GM23338 (cell line): ENCODE data around the gene MGME1.

ENCODE experiments used
- CREB1 ChIP-seq: fragments of 250-450 bp; sonication (Bioruptor Pico); IDR thresholded peaks from 2 replicates; pipeline ENCODE4 v1.5.0; 2020; ENCODE audit warnings: low read depth, mild to moderate bottlenecking, moderate library complexity
- EZH2 ChIP-seq: fragments of 200-600 bp; sonication (generic); IDR thresholded peaks from one replicate; pipeline ENCODE4 v1.8.0; 2017; ENCODE audit warnings: antibody characterized with exemption, mild to moderate bottlenecking, low read depth; ENCODE audit not compliant: unreplicated experiment
- EZH2phosphoT487 ChIP-seq: fragments of 200-600 bp; sonication (generic); IDR thresholded peaks from one replicate; pipeline ENCODE4 v1.8.1; 2018; ENCODE audit warnings: antibody characterized with exemption; ENCODE audit not compliant: unreplicated experiment
- JUNB ChIP-seq: IDR thresholded peaks from one replicate; pipeline ENCODE4 v1.6.1; 2016; ENCODE audit warnings: antibody characterized with exemption; ENCODE audit not compliant: unreplicated experiment
- NANOG ChIP-seq: IDR thresholded peaks from 2 replicates; pipeline ENCODE4 v1.6.1; 2016; ENCODE audit warnings: antibody characterized with exemption, borderline replicate concordance
- POLR2AphosphoS5 ChIP-seq: IDR thresholded peaks from 2 replicates; pipeline ENCODE4 v1.6.1; 2016; ENCODE audit warnings: antibody characterized with exemption, low read depth
- STAT1 ChIP-seq: IDR thresholded peaks from one replicate; pipeline ENCODE4 v1.6.1; 2016; ENCODE audit warnings: antibody characterized with exemption; ENCODE audit not compliant: unreplicated experiment
- ZNF331 ChIP-seq: fragments of 250-450 bp; sonication (Bioruptor Pico); IDR thresholded peaks from 2 replicates; pipeline ENCODE4 v1.5.0; 2020; ENCODE audit warnings: low read depth, mild to moderate bottlenecking, moderate library complexity
- TF ChIP-seq, protein P1 (sequence below), 2 experiments: fragments of 200-600 bp in 1 of 2; sonication (generic) in 1 of 2; conservative IDR thresholded peaks; 2 replicates each; pipeline versions ENCODE4 v1.5.1 to v1.6.1; 2016 to 2017; ENCODE audit warnings: antibody characterized with exemption in 2 of 2, low read depth in 2 of 2, mild to moderate bottlenecking in 2 of 2, moderate library complexity in 1 of 2
- TF ChIP-seq, protein P2 (sequence below): fragments of 250-450 bp; sonication (Bioruptor Pico); IDR thresholded peaks from 2 replicates; pipeline ENCODE4 v1.5.0; 2020; ENCODE audit warnings: mild to moderate bottlenecking, moderate library complexity
- TF ChIP-seq, protein P3 (sequence below): IDR thresholded peaks from one replicate; pipeline ENCODE4 v1.6.1; 2018; ENCODE audit warnings: antibody characterized with exemption; ENCODE audit not compliant: unreplicated experiment
- TF ChIP-seq, protein P4 (sequence below): IDR thresholded peaks from 2 replicates; pipeline ENCODE4 v1.6.1; 2016; ENCODE audit warnings: antibody characterized with exemption

DNA sequence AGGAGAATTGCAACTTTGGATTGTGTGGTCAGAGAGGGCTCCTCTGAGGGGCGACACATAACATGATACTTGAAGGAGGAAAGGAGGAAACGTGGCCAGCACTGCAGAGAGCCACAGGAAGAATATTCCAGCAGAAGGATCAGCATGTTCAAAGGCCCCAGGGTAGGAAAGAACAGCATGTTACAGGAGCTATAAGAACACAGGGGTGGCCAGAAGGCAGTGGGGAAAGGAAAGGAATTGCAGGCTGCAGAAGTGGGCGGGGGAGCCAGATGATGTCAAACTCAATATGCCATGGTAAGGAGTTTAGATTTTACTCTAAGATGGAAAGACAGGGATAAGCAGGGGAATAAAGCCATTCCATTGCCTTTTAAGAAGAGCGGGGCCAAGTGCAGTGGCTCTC, 30.7 kb downstream of the MGME1 start:
- TF ChIP-seq EZH2 = no peak
- TF ChIP-seq, protein P1, sequence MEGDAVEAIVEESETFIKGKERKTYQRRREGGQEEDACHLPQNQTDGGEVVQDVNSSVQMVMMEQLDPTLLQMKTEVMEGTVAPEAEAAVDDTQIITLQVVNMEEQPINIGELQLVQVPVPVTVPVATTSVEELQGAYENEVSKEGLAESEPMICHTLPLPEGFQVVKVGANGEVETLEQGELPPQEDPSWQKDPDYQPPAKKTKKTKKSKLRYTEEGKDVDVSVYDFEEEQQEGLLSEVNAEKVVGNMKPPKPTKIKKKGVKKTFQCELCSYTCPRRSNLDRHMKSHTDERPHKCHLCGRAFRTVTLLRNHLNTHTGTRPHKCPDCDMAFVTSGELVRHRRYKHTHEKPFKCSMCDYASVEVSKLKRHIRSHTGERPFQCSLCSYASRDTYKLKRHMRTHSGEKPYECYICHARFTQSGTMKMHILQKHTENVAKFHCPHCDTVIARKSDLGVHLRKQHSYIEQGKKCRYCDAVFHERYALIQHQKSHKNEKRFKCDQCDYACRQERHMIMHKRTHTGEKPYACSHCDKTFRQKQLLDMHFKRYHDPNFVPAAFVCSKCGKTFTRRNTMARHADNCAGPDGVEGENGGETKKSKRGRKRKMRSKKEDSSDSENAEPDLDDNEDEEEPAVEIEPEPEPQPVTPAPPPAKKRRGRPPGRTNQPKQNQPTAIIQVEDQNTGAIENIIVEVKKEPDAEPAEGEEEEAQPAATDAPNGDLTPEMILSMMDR (conservative IDR thresholded peaks at IDR 0.05; ENCODE audit: low read depth in 2 of 2) = no peak
- TF ChIP-seq, protein P2, sequence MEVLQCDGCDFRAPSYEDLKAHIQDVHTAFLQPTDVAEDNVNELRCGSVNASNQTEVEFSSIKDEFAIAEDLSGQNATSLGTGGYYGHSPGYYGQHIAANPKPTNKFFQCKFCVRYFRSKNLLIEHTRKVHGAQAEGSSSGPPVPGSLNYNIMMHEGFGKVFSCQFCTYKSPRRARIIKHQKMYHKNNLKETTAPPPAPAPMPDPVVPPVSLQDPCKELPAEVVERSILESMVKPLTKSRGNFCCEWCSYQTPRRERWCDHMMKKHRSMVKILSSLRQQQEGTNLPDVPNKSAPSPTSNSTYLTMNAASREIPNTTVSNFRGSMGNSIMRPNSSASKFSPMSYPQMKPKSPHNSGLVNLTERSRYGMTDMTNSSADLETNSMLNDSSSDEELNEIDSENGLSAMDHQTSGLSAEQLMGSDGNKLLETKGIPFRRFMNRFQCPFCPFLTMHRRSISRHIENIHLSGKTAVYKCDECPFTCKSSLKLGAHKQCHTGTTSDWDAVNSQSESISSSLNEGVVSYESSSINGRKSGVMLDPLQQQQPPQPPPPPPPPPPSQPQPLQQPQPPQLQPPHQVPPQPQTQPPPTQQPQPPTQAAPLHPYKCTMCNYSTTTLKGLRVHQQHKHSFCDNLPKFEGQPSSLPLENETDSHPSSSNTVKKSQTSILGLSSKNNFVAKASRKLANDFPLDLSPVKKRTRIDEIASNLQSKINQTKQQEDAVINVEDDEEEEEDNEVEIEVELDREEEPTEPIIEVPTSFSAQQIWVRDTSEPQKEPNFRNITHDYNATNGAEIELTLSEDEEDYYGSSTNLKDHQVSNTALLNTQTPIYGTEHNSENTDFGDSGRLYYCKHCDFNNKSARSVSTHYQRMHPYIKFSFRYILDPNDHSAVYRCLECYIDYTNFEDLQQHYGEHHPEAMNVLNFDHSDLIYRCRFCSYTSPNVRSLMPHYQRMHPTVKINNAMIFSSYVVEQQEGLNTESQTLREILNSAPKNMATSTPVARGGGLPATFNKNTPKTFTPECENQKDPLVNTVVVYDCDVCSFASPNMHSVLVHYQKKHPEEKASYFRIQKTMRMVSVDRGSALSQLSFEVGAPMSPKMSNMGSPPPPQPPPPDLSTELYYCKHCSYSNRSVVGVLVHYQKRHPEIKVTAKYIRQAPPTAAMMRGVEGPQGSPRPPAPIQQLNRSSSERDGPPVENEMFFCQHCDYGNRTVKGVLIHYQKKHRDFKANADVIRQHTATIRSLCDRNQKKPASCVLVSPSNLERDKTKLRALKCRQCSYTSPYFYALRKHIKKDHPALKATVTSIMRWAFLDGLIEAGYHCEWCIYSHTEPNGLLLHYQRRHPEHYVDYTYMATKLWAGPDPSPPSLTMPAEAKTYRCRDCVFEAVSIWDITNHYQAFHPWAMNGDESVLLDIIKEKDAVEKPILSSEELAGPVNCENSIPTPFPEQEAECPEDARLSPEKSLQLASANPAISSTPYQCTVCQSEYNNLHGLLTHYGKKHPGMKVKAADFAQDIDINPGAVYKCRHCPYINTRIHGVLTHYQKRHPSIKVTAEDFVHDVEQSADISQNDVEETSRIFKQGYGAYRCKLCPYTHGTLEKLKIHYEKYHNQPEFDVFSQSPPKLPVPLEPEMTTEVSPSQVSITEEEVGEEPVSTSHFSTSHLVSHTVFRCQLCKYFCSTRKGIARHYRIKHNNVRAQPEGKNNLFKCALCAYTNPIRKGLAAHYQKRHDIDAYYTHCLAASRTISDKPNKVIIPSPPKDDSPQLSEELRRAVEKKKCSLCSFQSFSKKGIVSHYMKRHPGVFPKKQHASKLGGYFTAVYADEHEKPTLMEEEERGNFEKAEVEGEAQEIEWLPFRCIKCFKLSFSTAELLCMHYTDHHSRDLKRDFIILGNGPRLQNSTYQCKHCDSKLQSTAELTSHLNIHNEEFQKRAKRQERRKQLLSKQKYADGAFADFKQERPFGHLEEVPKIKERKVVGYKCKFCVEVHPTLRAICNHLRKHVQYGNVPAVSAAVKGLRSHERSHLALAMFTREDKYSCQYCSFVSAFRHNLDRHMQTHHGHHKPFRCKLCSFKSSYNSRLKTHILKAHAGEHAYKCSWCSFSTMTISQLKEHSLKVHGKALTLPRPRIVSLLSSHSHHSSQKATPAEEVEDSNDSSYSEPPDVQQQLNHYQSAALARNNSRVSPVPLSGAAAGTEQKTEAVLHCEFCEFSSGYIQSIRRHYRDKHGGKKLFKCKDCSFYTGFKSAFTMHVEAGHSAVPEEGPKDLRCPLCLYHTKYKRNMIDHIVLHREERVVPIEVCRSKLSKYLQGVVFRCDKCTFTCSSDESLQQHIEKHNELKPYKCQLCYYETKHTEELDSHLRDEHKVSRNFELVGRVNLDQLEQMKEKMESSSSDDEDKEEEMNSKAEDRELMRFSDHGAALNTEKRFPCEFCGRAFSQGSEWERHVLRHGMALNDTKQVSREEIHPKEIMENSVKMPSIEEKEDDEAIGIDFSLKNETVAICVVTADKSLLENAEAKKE = no peak
- TF ChIP-seq POLR2AphosphoS5 = no peak
- TF ChIP-seq, protein P3, sequence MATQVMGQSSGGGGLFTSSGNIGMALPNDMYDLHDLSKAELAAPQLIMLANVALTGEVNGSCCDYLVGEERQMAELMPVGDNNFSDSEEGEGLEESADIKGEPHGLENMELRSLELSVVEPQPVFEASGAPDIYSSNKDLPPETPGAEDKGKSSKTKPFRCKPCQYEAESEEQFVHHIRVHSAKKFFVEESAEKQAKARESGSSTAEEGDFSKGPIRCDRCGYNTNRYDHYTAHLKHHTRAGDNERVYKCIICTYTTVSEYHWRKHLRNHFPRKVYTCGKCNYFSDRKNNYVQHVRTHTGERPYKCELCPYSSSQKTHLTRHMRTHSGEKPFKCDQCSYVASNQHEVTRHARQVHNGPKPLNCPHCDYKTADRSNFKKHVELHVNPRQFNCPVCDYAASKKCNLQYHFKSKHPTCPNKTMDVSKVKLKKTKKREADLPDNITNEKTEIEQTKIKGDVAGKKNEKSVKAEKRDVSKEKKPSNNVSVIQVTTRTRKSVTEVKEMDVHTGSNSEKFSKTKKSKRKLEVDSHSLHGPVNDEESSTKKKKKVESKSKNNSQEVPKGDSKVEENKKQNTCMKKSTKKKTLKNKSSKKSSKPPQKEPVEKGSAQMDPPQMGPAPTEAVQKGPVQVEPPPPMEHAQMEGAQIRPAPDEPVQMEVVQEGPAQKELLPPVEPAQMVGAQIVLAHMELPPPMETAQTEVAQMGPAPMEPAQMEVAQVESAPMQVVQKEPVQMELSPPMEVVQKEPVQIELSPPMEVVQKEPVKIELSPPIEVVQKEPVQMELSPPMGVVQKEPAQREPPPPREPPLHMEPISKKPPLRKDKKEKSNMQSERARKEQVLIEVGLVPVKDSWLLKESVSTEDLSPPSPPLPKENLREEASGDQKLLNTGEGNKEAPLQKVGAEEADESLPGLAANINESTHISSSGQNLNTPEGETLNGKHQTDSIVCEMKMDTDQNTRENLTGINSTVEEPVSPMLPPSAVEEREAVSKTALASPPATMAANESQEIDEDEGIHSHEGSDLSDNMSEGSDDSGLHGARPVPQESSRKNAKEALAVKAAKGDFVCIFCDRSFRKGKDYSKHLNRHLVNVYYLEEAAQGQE = no peak
- no peak for TF ChIP-seq JUNB
- no peak for TF ChIP-seq CREB1 (CRISPR knock-in tag)
- TF ChIP-seq NANOG = no peak
- TF ChIP-seq, protein P4, sequence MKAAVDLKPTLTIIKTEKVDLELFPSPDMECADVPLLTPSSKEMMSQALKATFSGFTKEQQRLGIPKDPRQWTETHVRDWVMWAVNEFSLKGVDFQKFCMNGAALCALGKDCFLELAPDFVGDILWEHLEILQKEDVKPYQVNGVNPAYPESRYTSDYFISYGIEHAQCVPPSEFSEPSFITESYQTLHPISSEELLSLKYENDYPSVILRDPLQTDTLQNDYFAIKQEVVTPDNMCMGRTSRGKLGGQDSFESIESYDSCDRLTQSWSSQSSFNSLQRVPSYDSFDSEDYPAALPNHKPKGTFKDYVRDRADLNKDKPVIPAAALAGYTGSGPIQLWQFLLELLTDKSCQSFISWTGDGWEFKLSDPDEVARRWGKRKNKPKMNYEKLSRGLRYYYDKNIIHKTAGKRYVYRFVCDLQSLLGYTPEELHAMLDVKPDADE = no peak
- no peak for TF ChIP-seq EZH2phosphoT487
- no peak for TF ChIP-seq STAT1
- TF ChIP-seq ZNF331 (CRISPR knock-in tag) = no peak
